ENCODE results near the gene BMI1. TPM values are rescaled to one million over a fixed set of nuclear protein-coding genes. Genes with fewer than 3 reads are reported as not detected.
A peak's percentile ranks its signal among the peaks of the same experiment; 100 is the strongest.

BMI1 gene
- total RNA-seq, 1 donor from 2014 or later: 30.8 TPM

DNA sequence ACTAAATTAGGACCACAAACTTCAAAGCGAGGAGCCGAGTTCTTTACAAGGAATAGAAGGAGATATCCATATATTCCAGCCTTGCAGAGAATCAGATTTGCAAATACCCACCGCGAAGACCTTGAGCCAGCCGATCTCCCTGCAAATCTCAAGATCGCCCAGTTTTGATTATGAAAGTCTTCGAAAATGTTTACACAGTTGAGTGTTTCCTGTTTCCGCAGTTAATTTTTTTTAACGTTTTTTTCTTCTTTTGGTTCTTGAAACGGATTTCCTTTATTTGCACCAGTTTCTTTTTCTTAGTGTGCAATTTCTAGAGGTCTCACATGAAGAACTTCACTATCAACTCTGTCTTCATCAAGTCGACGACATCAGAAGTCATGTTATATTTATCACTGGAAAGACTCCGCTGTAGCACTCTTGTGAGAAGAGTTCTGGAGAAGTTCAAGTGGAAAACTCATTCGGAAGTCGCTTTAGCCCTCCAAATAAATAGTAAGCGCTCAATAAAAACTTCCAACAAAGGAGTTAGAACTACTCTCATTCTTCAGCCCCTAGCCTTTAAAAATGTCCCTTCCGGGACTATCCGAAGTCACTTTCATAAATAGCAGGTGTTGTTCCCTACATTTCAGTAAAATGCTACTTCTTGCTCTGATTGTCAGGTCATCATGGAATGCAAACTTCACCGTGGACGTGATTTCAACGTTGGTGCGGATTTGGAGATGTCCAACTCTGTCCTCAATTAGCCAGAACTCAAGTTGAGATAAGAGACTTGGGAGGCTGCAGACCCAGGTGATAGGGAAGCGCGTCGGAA is 12.5 kb downstream of the BMI1 start:
- Mint-ChIP-seq H3K27me3 (ENCODE audit: low read depth, unreplicated experiment) (peaks cover 53% of the 10 kb centered on the region), H3K36me3 (ENCODE audit: low read depth, unreplicated experiment) (peaks cover 15% of the 10 kb centered on the region), H3K4me1 (ENCODE audit: low read depth, unreplicated experiment) (peaks cover 3% of the 10 kb centered on the region), H3K4me3 (ENCODE audit: unreplicated experiment) (peak overlapping the region; percentile 70), H3K27ac (ENCODE audit: unreplicated experiment) (peak overlapping the region; percentile 79), H3K9me3 (ENCODE audit: unreplicated experiment) (peaks cover 14% of the 10 kb centered on the region)
- no peak overlapping the region for H3K27ac ChIP-seq (ENCODE audit: low read depth, low read length)
- no peaks in the 10 kb centered on the region for H3K79me2 ChIP-seq (ENCODE audit: insufficient read depth, low read length)
- H3K36me3 ChIP-seq (ENCODE audit: insufficient read depth, low read length): peaks cover 14% of the 10 kb centered on the region
- no peak for DNase-seq (ENCODE audit: low read depth)
- H2AFZ ChIP-seq (ENCODE audit: low read depth, low read length): no peak overlapping the region
- H3K27me3 ChIP-seq (ENCODE audit: insufficient read depth, low read length): peaks cover 49% of the 10 kb centered on the region
- peaks cover 20% of the 10 kb centered on the region for H3K4me1 ChIP-seq (ENCODE audit: insufficient read depth, low read length)
- peak overlapping the region; percentile 83 for H3K4me2 ChIP-seq (ENCODE audit: low read length)
- no peak for TF ChIP-seq EZH2 (IDR thresholded peaks at IDR 0.05; ENCODE audit: insufficient read depth, low read length)
- TF ChIP-seq, protein P1, sequence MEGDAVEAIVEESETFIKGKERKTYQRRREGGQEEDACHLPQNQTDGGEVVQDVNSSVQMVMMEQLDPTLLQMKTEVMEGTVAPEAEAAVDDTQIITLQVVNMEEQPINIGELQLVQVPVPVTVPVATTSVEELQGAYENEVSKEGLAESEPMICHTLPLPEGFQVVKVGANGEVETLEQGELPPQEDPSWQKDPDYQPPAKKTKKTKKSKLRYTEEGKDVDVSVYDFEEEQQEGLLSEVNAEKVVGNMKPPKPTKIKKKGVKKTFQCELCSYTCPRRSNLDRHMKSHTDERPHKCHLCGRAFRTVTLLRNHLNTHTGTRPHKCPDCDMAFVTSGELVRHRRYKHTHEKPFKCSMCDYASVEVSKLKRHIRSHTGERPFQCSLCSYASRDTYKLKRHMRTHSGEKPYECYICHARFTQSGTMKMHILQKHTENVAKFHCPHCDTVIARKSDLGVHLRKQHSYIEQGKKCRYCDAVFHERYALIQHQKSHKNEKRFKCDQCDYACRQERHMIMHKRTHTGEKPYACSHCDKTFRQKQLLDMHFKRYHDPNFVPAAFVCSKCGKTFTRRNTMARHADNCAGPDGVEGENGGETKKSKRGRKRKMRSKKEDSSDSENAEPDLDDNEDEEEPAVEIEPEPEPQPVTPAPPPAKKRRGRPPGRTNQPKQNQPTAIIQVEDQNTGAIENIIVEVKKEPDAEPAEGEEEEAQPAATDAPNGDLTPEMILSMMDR (IDR thresholded peaks at IDR 0.05; ENCODE audit: insufficient read depth, low read depth, low read length): no peak
- FAIRE-seq: no peak
- H3K9ac ChIP-seq (ENCODE audit: low read length): no peak overlapping the region
- H3K9me3 ChIP-seq (ENCODE audit: insufficient read depth, low read depth, low read length): peaks cover 4% of the 10 kb centered on the region
- no peak overlapping the region for H3K4me3 ChIP-seq (ENCODE audit: insufficient read depth, low read depth, low read length)
- no peaks in the 10 kb centered on the region for H4K20me1 ChIP-seq (ENCODE audit: insufficient read depth, low read length)

DNA sequence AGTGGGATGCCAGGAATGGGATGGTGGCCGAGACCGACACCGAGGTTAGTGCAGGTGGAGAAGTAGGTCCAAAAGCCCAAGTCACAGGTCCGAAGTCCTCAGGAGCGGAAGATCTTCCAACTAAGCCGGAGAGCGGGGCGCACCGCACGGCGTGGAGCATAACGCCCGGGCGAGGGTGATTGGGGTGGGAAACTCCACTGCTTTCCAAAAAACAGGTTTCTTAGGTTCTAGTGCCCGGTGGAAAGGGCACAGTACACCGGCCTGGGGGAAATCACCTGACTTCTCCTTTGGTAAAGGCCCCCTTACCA is 13.0 kb downstream of the BMI1 start:
- Histone ChIP-seq H3K9ac (ENCODE audit: low read length) (no peak overlapping the region), H3K79me2 (ENCODE audit: insufficient read depth, low read length) (no peaks in the 10 kb centered on the region), H3K4me1 (ENCODE audit: insufficient read depth, low read length) (peaks cover 20% of the 10 kb centered on the region), H3K27me3 (ENCODE audit: insufficient read depth, low read length) (peaks cover 55% of the 10 kb centered on the region), H3K27ac (ENCODE audit: low read depth, low read length) (no peak overlapping the region), H4K20me1 (ENCODE audit: insufficient read depth, low read length) (no peaks in the 10 kb centered on the region), H3K36me3 (ENCODE audit: insufficient read depth, low read length) (peaks cover 13% of the 10 kb centered on the region), H3K4me2 (ENCODE audit: low read length) (peak overlapping the region; percentile 83), H2AFZ (ENCODE audit: low read depth, low read length) (peak overlapping the region; percentile 81), H3K9me3 (ENCODE audit: insufficient read depth, low read depth, low read length) (peaks cover 4% of the 10 kb centered on the region), H3K4me3 (ENCODE audit: insufficient read depth, low read depth, low read length) (peak overlapping the region; percentile 49)
- TF ChIP-seq EZH2 (IDR thresholded peaks at IDR 0.05; ENCODE audit: insufficient read depth, low read length): no peak
- TF ChIP-seq, protein P1 (IDR thresholded peaks at IDR 0.05; ENCODE audit: insufficient read depth, low read depth, low read length): no peak
- H3K27ac Mint-ChIP-seq (ENCODE audit: unreplicated experiment): peak overlapping the region; percentile 79
- no peak for FAIRE-seq
- peaks cover 58% of the 10 kb centered on the region for H3K27me3 Mint-ChIP-seq (ENCODE audit: low read depth, unreplicated experiment)
- peak overlapping the region; percentile 70 for H3K4me3 Mint-ChIP-seq (ENCODE audit: unreplicated experiment)
- H3K9me3 Mint-ChIP-seq (ENCODE audit: unreplicated experiment): peaks cover 14% of the 10 kb centered on the region
- peaks cover 15% of the 10 kb centered on the region for H3K36me3 Mint-ChIP-seq (ENCODE audit: low read depth, unreplicated experiment)
- peaks cover 3% of the 10 kb centered on the region for H3K4me1 Mint-ChIP-seq (ENCODE audit: low read depth, unreplicated experiment)
- DNase-seq (ENCODE audit: low read depth): no peak
